Measurements from ENCODE around the gene ABI1.
A peak's percentile ranks its signal among the peaks of the same experiment; 100 is the strongest.

DNA sequence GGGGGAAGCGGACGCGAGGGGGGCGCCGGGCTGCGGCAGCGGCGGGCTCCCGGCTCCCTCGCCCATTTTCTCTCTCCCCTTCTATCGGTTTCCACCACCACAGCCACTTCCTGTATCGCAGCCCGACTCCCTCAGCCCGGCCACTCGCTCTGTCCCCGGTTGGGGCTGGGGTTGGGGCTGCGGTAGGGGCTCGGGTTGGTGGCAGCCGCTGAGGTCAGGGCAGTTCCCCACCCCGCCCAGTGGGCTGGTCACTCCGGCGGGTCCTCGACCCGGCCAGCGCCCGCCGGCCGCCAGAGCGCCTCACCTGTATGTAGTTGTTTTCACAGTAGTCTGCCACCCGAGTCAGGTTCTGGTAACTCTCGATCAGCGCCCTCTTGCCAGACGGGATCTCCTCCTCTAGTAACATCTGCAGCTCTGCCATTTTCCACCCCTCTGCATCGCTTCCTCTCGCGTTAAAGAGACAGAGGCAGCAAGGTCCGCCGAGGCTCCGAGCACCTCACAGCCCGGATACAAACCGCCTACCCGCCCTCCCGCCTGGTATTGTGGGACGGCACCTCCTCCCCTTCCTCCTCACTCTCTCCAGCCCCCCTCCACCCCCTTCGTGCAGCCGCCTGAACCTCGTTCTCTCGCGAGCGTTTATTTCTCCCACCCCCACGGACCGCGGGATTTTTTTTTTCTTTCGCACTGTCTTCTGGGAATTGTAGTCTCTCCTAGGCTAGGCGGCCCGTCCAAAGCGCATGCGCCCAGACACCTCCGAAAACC is at the start of gene ABI1:
- TF ChIP-seq, protein P1, sequence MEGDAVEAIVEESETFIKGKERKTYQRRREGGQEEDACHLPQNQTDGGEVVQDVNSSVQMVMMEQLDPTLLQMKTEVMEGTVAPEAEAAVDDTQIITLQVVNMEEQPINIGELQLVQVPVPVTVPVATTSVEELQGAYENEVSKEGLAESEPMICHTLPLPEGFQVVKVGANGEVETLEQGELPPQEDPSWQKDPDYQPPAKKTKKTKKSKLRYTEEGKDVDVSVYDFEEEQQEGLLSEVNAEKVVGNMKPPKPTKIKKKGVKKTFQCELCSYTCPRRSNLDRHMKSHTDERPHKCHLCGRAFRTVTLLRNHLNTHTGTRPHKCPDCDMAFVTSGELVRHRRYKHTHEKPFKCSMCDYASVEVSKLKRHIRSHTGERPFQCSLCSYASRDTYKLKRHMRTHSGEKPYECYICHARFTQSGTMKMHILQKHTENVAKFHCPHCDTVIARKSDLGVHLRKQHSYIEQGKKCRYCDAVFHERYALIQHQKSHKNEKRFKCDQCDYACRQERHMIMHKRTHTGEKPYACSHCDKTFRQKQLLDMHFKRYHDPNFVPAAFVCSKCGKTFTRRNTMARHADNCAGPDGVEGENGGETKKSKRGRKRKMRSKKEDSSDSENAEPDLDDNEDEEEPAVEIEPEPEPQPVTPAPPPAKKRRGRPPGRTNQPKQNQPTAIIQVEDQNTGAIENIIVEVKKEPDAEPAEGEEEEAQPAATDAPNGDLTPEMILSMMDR (IDR thresholded peaks at IDR 0.05) = no peak
- peak in 3 of 4 donors; percentile 98 to 99 (median 98) for TF ChIP-seq POLR2A (IDR thresholded peaks at IDR 0.05)
